ENCODE data around the gene DNER. TPM values are rescaled to one million over a fixed set of nuclear protein-coding genes. Genes with fewer than 3 reads are reported as not detected.
"Not testable (repeated sequence)": the region's sequence is repeated elsewhere in the genome, so short reads cannot be mapped to it uniquely, and the experiment has no call there.

Gene DNER
- polyA plus RNA-seq (7.5 to 11.0 TPM (median 8.5 TPM) in 3 replicates), polyA minus RNA-seq (6.4 to 12.5 TPM (median 12.2 TPM) in 3 replicates)
- 0.62 TPM for polyA plus RNA-seq (2011; ENCODE audit: low read depth)
- 7.0 and 7.8 TPM in 2 replicates for polyA plus RNA-seq (2011; cell fraction: cytosol; rRNA removed)
- polyA plus RNA-seq (2011; cell fraction: nucleus; rRNA removed), result 5.6 and 7.3 TPM in 2 replicates
- polyA plus RNA-seq (2012; ENCODE audit: low replicate concordance), result 3.1 and 4.4 TPM in 2 replicates
- polyA minus RNA-seq (2011; cell fraction: cytosol; rRNA and poly(A)+ RNA removed), result 5.2 TPM
- polyA minus RNA-seq (2011; cell fraction: nucleus; rRNA and poly(A)+ RNA removed), result 6.3 and 9.3 TPM in 2 replicates

GRCh38 chr2:229714080-229714735 lies at the start of gene DNER:
TSS of gene DNER (minus strand) at chr2:229714555. CDS start at chr2:229714423, 132 bp downstream.
- dilution Hi-C loops (cut with MboI; ENCODE audit: extremely low pct_ligation_motif_present, low sequenced_read_pairs), result no loop called here
- FAIRE-seq, result no peak
- Histone ChIP-seq H3K9me3 (ENCODE audit: control insufficient read depth, low read depth, low read length) (no peaks in the 10 kb centered on the region), H3K27me3 (ENCODE audit: control insufficient read depth, extremely low read depth, insufficient read depth, low read length) (peaks cover 49% of the 10 kb centered on the region), H4K20me1 (ENCODE audit: control insufficient read depth, extremely low read depth, insufficient read depth, low read length) (no peaks in the 10 kb centered on the region), H3K9ac (ENCODE audit: control insufficient read depth, extremely low read depth, insufficient read depth, low read length) (no peak within 1 kb of the TSS), H3K4me2 (ENCODE audit: control insufficient read depth, extremely low read depth, insufficient read depth, low read depth, low read length) (peak within 1 kb of the TSS; percentile 81), H3K36me3 (ENCODE audit: control insufficient read depth in 2 of 2, extremely low read depth in 1 of 2, insufficient read depth in 2 of 2, low read length in 2 of 2) (no peaks in the 10 kb centered on the region), H2AFZ (ENCODE audit: control insufficient read depth, low read length) (no peak within 1 kb of the TSS), H3K4me1 (ENCODE audit: control insufficient read depth, extremely low read depth, insufficient read depth, low read length) (peaks cover 3% of the 10 kb centered on the region), H3K79me2 (ENCODE audit: control insufficient read depth, insufficient read depth, low read length) (no peaks in the 10 kb centered on the region), H3K9me1 (ENCODE audit: control insufficient read depth, extremely low read depth, insufficient read depth, low read length) (no peaks in the 10 kb centered on the region), H3K27ac (ENCODE audit: control insufficient read depth, insufficient read depth, low read length) (no peak within 1 kb of the TSS), H3K4me3 (ENCODE audit: control insufficient read depth in 2 of 3, extremely low read depth in 1 of 3, insufficient read depth in 2 of 3, low read depth in 1 of 3, low read length in 3 of 3) (peak within 1 kb of the TSS; percentile 33 to 53 (median 35))
- DNase-seq (ENCODE audit: low read depth, low spot score), result no peak
- TF ChIP-seq, protein P1, sequence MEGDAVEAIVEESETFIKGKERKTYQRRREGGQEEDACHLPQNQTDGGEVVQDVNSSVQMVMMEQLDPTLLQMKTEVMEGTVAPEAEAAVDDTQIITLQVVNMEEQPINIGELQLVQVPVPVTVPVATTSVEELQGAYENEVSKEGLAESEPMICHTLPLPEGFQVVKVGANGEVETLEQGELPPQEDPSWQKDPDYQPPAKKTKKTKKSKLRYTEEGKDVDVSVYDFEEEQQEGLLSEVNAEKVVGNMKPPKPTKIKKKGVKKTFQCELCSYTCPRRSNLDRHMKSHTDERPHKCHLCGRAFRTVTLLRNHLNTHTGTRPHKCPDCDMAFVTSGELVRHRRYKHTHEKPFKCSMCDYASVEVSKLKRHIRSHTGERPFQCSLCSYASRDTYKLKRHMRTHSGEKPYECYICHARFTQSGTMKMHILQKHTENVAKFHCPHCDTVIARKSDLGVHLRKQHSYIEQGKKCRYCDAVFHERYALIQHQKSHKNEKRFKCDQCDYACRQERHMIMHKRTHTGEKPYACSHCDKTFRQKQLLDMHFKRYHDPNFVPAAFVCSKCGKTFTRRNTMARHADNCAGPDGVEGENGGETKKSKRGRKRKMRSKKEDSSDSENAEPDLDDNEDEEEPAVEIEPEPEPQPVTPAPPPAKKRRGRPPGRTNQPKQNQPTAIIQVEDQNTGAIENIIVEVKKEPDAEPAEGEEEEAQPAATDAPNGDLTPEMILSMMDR (optimal IDR thresholded peaks at IDR 0.05 in 1 of 3, IDR thresholded peaks at IDR 0.05 in 1 of 3, conservative IDR thresholded peaks at IDR 0.05 in 1 of 3; ENCODE audit: extremely low read depth in 1 of 3, insufficient read depth in 2 of 3, low read length in 3 of 3), result no peak
- TF ChIP-seq EZH2 (IDR thresholded peaks at IDR 0.05; ENCODE audit: low read length), result no peak

DNA sequence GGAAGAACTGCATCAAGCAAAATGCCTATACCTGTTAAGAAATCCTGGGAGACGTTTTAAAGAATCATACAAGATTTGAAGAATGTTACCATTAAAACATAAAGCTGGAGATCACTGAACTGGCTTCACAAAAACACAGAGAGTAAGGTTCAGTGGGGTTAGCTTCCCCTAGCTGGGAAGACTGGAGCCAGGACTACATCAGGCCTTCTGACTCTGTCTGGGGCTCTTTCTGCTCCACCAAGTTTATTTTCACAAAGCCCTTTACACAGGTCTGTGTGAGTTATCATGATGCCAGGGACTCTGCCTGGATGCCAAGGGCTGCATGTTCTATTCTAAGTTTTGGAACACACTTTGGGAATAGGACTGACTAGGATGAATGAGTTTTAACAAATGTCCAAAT lies 47.3 kb upstream of the DNER start:
- Histone ChIP-seq H3K27me3 (ENCODE audit: control insufficient read depth, extremely low read depth, insufficient read depth, low read length) (no peaks in the 10 kb centered on the region), H3K9ac (ENCODE audit: control insufficient read depth, extremely low read depth, insufficient read depth, low read length) (no peak overlapping the region), H3K9me1 (ENCODE audit: control insufficient read depth, extremely low read depth, insufficient read depth, low read length) (no peaks in the 10 kb centered on the region), H2AFZ (ENCODE audit: control insufficient read depth, low read length) (no peak overlapping the region), H3K9me3 (ENCODE audit: control insufficient read depth, low read depth, low read length) (no peaks in the 10 kb centered on the region), H3K4me3 (ENCODE audit: control insufficient read depth in 2 of 3, extremely low read depth in 1 of 3, insufficient read depth in 2 of 3, low read depth in 1 of 3, low read length in 3 of 3) (no peak overlapping the region), H3K4me1 (ENCODE audit: control insufficient read depth, extremely low read depth, insufficient read depth, low read length) (no peaks in the 10 kb centered on the region), H3K27ac (ENCODE audit: control insufficient read depth, insufficient read depth, low read length) (no peak overlapping the region), H3K79me2 (ENCODE audit: control insufficient read depth, insufficient read depth, low read length) (no peaks in the 10 kb centered on the region), H3K36me3 (ENCODE audit: control insufficient read depth in 2 of 2, extremely low read depth in 1 of 2, insufficient read depth in 2 of 2, low read length in 2 of 2) (peaks cover 8 to 14% of the 10 kb centered on the region in 2 experiments), H4K20me1 (ENCODE audit: control insufficient read depth, extremely low read depth, insufficient read depth, low read length) (no peaks in the 10 kb centered on the region), H3K4me2 (ENCODE audit: control insufficient read depth, extremely low read depth, insufficient read depth, low read depth, low read length) (no peak overlapping the region)
- no peak for DNase-seq (ENCODE audit: low read depth, low spot score)
- dilution Hi-C loops (cut with MboI; ENCODE audit: extremely low pct_ligation_motif_present, low sequenced_read_pairs), result no loop called here
- TF ChIP-seq EZH2 (IDR thresholded peaks at IDR 0.05; ENCODE audit: low read length), result no peak
- TF ChIP-seq, protein P1 (optimal IDR thresholded peaks at IDR 0.05 in 1 of 3, IDR thresholded peaks at IDR 0.05 in 1 of 3, conservative IDR thresholded peaks at IDR 0.05 in 1 of 3; ENCODE audit: extremely low read depth in 1 of 3, insufficient read depth in 2 of 3, low read length in 3 of 3), result no peak
- no peak for FAIRE-seq

DNA sequence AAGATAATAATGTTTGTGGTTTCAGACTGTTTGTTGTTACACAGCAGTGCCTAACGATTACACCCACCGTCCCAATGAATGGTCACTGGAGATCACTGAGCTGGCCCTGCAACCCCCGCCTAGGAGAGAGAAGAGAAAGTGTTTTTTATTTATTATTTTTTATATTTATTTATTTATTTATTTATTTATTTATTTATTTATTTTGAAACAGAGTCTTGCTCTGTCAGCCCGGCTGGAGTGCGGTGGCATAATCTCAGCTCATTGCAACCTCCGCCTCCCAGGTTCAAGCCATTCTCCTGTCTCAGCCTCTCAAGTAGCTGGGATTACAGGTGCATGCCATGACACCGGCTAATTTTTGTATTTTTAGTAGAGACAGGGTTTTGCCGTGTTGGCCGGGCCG lies 43.1 kb upstream of the DNER start:
- FAIRE-seq; H3K4me3 ChIP-seq (ENCODE audit: control insufficient read depth in 2 of 3, extremely low read depth in 1 of 3, insufficient read depth in 2 of 3, low read depth in 1 of 3, low read length in 3 of 3); H3K27me3 ChIP-seq (ENCODE audit: control insufficient read depth, extremely low read depth, insufficient read depth, low read length); H3K36me3 ChIP-seq (ENCODE audit: control insufficient read depth in 2 of 2, extremely low read depth in 1 of 2, insufficient read depth in 2 of 2, low read length in 2 of 2); DNase-seq (ENCODE audit: low read depth, low spot score); H3K9me1 ChIP-seq (ENCODE audit: control insufficient read depth, extremely low read depth, insufficient read depth, low read length); H3K9me3 ChIP-seq (ENCODE audit: control insufficient read depth, low read depth, low read length); H3K9ac ChIP-seq (ENCODE audit: control insufficient read depth, extremely low read depth, insufficient read depth, low read length); H2AFZ ChIP-seq (ENCODE audit: control insufficient read depth, low read length); dilution Hi-C loops (cut with MboI; ENCODE audit: extremely low pct_ligation_motif_present, low sequenced_read_pairs); H4K20me1 ChIP-seq (ENCODE audit: control insufficient read depth, extremely low read depth, insufficient read depth, low read length); H3K27ac ChIP-seq (ENCODE audit: control insufficient read depth, insufficient read depth, low read length); H3K79me2 ChIP-seq (ENCODE audit: control insufficient read depth, insufficient read depth, low read length); H3K4me1 ChIP-seq (ENCODE audit: control insufficient read depth, extremely low read depth, insufficient read depth, low read length); H3K4me2 ChIP-seq (ENCODE audit: control insufficient read depth, extremely low read depth, insufficient read depth, low read depth, low read length): not testable (repeated sequence)

Measured in keratinocyte (primary cell).